Globus pallidus (tissue), 1 donor: Measurements from ENCODE around the gene UBL5.

Source experiments
- DNase-seq: peaks from one replicate; pipeline ENCODE4 v3.0.0-alpha.2; 2015; ENCODE audit warnings: low spot score

The UBL5 gene

DNA sequence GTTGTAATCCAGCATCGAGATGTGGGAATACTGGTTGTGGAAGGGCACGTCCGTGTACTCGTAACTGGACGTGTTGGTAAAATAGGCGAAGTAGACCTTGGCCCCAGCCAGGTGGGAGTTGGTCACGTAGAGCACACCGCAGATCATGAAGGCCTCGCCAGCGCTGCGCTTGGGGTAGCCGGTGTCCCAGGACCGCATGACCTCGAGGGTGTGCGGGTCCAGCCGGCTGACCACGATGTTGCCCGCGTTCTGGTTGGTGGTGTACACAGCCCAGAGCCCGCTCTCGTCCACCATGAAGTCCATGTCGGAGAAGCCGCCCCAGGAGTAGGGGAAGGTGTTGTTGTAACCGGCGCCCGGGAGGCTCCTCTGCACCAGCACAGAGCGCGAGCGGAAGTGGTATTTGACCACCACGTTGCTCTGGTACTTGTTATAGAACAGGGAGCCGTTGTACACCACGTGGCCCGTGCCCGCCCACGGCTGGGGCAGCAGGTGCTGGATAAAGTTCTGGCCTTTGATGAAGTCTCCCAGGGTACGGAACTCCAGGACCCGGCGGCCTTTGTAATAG lies 26.6 kb downstream of the UBL5 start:
- no peak for DNase-seq

DNA sequence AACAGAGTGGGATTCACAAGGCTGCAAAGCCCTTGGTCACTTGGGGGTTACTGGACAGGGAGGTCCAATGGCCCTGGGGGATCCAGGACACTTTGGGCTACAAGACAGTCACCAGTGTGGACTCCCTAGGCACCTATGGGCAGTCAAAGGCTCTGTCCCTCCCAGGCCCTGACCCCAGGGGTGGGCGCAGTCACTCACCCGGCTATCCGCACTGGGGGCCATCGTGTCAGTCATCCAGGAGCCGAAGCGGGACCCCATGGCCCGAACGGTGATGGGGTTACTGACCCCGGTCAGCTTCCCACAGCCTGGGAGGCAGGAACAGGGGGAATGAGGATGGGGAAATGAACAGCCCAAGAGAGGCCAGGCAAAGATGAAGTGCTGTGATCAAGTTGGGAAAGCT lies 28.9 kb downstream of the UBL5 start:
- no peak for DNase-seq

DNA sequence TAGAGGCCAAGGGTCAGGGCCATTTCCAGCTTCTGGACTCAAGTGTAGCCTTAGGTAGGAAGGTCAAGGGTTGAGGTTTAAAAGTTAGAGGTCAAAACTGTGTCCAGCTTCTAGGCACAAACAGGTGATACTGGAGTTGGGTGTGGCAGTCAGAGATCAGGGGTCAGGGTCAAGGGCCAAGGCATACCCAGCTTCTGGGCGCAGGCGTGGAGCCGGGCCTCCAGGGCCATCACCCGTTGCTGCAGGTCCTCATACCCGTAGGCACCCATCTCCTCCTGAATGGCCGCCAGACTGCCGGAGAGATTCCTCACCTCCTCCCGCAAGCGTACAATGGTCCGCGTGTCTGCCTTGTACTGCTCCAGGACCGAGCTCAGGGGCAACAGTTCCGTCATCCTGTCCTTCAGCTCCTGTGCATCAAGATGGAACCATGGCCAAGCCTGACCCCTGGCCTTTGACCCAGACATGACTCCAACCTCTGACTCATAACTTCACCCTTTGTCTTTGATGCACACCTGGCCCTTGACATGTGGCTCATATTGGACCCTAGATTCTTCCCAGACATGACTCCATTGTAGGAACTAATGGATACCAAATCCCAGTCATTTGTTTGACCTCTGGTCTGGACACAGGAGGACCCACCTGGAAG lies 29.5 kb downstream of the UBL5 start:
- DNase-seq = no peak

DNA sequence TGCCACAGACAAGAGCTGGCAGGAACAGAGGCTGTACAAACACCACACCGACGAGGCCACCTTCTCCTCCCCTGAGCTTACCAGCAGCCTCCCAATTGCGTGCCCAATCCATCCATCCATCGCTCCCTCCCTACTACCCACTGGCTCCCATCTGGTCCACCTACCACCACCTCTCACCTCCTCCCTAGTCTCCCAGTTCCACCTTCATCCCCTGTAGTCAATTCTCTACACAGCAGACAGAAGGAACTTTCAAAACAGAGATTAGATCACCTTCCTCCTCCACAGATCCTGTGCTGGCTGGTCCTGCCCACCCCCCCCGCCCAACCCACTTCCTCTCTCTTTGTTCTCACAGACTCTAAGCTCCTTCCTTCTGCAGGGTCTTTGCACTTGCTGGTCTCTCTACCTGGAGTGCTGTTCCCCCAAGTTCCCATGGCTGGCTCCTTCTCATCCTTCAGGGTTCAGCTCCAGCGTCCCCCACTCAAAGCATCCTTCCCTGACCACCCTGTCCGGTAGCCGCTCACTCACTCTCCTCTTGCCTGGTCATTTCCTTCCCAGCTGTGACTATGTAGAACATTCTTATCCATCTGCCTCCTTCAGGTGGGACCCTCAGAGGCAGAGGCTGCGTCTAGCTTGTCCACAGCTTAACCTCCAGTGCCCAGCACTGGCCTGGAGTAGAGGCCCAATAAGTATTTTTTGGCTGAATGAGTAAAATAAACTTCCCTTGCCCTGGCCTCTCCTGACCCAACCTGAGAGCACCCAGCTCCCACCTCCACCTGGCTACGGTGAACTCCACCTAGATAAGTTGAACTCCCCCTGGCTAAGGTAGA lies 30.4 kb downstream of the UBL5 start:
- DNase-seq = no peak

DNA sequence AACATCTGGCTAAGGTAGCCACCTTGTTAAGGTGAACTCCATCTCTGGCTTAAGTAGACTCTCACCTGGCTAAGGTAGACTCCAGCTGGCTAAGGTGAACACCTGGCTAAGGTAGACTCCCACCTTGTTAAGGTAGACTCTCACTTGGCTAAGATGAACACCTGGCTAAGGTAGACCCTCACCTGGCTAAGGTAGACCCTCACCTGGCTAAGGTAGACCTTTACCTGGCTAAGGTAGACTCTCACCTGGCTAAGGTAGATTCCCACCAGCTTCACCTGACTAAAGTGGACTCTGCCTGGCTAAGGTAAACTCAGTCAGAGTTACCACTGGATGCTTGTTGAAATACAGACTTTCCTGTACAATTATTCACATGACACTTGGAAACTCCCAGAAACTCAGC lies 31.0 kb downstream of the UBL5 start:
- DNase-seq = no peak

DNA sequence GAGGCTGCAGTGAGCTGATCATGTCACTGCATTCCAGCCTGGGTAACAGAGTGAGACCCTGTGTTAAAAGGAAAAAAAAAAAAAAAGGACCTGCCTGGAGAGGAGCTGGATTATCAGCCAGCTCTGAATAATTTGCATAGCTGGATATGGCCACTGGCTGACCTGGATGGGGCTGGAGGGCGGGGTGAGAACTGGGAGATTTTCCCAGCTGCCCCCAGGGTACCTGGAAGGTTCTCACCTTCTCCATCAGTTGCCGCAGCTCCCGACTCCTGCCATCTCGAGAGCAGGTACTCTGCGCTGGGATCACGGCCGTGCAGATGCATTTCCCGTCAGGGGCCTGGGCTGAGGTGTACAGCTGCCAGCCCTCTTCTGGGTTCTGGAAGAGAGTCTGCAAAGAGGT lies 32.7 kb downstream of the UBL5 start:
- DNase-seq = no peak

DNA sequence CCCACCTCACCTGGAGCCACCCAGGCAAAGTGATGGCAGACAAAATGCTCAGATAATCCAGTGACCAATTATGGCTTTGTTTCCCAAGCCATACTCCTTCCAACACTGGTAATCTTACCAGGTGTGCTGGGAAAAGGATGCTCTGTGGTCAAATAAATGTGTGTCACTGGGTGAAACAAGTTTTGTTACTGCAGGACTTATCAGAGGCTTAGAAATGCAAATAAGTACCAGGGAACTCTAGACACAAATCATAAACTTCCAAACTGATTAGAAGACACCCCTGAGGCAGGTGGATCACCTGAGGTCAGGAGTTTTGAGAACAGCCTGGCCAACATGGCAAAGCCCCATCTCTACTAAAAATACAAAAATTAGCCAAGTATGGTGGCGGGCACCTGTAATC lies 33.8 kb downstream of the UBL5 start:
- DNase-seq = no peak

DNA sequence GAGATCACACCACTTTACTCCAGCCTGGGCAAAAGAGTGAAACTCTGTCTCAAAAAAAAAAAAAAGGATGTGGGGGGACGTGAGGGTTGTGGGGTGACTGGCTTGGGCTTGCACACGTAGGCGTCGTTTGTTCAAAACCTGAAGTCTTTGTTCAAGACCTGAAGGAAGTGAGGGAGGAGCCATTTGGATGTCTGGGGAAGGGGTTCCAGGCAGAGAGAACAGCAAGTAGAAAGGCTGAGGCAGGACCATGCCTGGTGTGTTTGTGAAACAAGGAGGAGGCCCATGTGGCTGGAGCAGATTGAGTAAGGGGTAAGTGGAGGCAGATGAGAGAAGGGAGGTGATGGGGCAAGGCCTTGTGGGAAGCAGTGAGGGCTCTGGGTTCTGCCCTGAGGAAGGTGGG lies 35.2 kb downstream of the UBL5 start:
- no peak for DNase-seq

DNA sequence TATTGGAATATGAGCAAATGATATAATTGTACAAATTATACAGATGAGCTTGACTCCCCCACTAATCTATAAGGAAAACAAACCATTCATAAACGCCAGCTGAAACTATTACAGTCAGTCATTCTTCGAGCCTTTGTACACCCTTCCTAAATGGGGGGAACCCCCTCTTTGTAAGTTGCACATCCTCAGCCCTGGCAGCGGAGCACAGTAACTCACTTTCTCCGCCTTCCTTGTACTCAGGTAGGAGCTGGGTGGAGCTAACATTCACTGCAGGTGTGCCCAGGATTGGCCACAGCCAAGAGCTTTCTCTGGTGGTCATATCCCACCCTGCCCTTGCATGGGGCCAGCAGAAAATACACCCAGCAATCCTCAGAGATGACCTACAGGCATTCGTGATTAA lies 36.0 kb downstream of the UBL5 start:
- DNase-seq = no peak

DNA sequence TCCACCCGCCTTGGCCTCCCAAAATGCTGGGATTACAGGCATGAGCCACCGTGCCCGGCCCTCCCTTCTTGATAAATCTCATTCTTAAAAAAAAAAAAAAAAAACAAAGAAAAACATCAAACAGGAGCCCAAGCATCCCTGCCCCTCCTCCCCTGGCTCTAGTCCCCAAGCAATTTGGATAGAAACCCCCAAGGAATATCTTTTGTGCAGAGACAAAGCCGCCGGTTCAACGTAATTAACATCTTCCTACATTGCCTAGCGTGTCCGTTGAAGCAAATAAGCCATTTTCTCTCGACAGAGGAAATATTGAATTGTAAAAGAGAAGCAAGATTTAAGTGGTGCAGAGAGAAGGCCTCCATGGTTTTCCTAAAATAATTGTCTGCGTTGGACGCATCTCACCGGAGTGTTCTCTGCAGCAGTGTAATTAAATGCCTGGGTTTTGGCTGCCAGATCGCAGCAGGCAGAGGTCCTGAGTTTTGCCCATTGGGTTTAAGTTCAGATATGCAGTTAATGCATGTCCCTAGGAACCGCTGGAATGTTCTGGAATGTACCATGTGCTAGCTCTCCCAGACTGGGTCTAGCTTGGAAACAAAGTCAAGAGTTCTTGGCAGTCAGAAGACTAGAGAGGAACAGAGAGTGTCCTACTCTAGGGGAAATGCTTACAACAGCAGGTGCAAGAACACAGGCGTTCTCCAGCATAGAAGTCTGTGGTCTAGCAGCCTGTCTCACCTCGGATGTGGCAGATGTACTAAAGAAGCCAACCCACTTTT lies 38.2 kb downstream of the UBL5 start:
- DNase-seq = no peak

DNA sequence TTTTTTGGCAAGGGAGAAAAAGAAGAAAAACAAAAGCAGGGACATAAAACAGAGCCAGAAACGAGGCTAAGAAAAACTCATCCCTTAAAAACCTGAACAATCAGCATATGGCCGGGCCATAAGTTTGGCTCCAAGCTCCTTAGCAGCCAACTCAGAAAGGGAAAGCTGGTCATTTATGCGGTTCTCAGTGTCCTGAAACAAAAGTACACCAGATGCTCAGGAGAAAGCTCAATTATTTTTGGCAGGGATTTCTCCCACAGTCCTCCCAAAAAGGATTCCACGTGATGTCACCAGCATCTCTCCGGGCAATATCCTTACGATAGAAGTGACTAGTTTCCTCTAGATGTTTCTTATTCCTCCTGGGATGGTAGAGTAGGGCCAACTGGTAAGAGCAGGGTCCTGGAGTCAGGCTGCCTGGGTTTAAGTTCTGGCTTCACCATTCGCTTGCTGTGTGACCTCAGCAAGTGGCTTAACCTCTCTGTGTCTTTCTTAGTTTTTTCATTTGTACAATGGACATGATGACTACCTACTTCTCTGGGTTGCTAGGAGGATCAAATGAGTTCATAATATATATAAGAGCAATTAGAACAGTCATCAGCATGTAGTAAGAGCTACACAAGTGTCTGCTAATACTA lies 41.4 kb downstream of the UBL5 start:
- DNase-seq = no peak

DNA sequence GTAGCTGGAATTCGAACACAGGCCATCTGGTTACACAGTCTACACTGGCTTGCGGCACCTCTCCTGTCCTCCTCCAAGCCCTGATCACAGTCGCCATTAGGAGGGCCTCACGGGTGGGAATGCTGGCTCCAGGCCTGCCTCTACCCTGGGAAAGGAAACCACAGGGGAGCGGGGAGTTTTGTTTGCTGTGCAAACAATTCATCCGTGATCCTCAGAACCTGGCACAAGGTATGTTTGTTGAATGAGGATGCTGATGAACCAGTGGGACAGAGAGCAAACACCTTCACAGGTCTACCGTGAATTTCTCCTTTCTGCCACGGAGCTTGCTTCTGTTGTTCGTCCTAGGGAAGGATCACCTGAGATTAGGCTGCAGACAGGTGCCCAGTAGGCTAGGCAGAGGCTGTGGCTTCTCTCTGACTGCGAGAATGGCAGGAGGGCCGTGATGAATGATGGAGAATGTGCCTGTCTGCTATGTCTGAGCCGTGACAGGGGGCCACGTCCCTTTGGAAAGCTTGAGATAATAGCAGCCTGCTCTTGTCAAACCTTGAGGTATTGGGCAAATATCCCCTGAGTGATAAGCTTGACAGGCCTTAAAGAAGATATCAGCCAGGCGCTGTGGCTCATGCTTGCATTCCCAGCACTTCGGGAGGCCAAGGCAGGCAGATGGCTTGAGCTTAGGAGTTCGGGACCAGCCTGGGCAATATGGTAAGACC lies 44.1 kb downstream of the UBL5 start:
- no peak for DNase-seq

DNA sequence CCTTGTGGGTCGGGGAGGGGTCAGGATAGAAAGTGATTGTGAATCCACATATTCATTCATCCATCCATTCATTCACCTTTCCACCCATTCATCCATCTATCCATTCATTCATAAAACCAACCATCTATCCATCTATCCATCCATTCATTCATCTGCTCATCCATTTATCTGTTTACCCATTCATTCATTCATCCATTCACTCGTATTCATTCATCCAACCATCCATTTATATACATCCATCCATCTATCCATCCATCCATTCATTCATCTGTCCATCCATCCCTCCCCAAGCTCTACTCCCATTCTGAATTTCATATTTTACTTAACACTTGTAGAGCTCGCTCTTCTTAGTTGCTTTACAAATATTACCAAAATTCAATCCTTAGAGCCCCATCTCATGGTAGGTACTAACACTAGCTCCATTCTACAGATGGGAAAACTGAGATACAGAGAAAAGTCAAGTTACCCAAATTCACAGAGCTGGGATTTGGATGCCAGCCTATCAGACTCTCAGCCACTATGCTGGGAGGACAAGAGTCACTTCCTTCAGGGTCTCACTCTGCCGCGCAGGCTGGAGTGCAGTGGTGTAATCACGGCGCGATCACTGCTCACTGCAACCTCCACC lies 45.0 kb downstream of the UBL5 start:
- no peak for DNase-seq

DNA sequence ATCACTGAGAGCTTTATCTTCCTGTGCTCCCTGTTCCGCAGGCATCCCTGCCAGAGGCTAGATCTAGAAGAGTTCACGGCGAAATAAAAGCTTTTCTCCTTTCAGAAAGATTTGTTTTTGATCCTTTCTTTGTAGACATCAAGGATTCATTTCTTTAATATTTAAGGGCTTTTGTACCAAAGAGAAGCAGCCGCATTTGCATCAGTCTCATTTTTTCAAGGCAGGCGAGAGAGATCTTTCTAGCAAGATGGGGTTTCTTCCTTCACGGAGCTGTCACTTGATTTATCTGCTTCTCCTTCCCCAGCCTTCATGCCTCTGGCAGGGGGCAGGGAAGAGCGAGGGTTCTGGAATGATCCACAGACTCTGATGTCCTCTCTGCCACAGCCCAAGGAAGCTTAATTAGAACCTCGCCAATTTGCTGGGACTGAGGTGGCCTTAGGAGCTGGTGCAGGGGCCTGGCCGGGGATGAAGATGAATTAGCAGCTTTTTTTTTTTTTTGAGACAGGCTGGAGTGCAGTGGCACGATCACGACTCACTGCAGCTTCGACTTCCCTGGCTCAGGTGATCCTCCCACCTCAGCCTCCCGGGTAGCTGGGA lies 47.4 kb downstream of the UBL5 start:
- DNase-seq = no peak

DNA sequence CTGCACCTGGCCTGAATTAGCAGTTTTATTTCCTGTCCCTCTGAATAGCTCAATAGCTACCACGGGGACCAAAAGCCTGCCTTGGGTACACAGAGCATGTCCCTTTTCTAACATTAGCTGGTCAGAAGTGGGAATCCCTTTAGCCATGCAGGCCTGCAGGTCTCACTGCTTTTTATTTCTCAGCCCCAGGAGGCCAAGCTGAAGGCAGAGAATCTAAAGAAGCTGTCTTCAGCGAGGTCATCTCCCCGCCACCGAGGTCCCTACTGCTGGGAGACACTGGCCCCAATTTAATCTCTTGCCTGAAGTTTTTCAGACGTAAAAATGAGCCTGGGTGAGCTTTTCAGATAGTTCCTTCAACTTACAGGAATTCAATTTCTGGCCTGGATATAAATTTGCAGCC lies 48.1 kb downstream of the UBL5 start:
- DNase-seq = no peak

DNA sequence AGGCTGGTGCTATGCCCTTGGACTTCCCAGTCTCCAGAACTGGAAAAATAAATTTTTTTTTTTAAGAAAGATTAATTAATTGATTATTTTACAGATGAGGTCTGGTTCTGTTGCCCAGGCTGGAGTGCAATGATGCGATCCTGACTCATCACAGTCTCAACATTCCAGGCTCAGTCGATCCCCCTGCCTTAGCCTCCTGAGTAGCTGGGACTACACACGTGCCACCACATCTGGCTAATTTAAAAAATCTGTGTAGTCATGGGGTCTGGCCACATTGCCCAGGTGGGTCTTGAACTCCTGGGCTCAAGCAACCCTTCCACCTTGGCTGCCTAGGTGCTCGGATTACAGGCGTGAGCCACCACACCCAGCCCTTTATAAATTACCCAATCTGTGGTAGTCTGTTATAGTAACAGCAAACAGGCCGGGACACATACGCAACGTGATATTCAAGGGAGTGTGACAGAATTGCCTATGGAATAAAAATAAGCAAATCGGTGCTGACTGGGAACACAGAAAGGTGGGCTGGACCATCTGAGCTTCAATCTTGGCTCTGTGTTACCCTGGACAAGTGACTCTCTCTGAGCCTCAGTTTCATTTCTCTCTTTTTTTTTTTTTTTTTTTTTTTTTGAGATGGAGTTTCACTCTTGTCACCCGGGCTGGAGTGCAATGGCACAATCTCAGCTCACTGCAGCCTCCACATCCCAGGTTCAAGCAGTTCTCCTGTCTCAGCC lies 50.2 kb downstream of the UBL5 start:
- DNase-seq = no peak

DNA sequence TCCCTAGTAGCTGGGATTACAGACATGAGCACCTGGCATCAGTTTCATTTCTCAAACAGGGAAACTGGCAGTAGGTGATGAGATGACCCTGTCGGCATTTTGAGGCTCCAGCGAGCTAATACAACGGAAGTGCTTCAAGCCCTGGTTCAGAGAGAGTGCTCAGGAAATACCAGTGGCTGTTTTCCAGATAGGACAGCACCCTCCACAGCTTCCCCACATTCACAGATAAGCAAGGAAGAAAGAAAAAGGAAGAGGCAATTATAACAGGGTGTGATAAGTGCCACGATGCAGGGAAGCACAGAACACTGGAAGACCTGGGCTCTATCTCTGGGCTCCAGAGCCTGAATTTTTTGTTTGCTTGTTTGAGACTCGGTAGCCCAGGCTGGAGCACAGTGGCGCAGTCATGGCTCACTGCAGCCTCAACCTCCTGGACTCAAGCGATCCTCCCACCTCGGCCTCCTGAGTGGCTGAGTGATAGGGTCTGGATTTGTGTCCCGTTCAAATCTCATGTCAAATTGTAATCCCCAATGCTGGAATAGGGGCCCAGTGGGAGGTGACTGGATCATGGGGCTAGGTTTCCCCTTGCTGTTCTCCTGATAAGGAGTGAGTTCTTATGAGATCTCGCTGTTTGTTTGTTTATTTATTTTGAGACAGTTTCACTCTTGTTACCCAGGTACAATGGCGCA lies 50.9 kb downstream of the UBL5 start:
- DNase-seq = no peak
